Mesendoderm (in vitro differentiated cells): Measurements from ENCODE around the gene MYL1.
A peak's percentile ranks its signal among the peaks of the same experiment; 100 is the strongest.

Experiments used
- DNase-seq: peaks from one replicate; pipeline ENCODE4 v3.0.0; 2013
- H2AK5ac ChIP-seq: 2 replicates; pipeline ENCODE4 v1.6.1; 2013; ENCODE audit warnings: low read length, inconsistent platforms
- H2BK120ac ChIP-seq: 2 replicates; pipeline ENCODE4 v1.6.1; 2013; ENCODE audit warnings: low read depth, mild to moderate bottlenecking, low read length, moderate library complexity, mixed read lengths
- H2BK15ac ChIP-seq: replicated peaks from 2 replicates; pipeline ENCODE4 v1.6.1; 2013; ENCODE audit warnings: low read depth, mild to moderate bottlenecking, moderate library complexity
- H2BK5ac ChIP-seq: 2 replicates; pipeline ENCODE4 v1.6.1; 2013; ENCODE audit warnings: low read length, inconsistent platforms
- H3K18ac ChIP-seq: 2 replicates; pipeline ENCODE4 v1.6.1; 2013; ENCODE audit warnings: mild to moderate bottlenecking, low read length, mixed read lengths
- H3K23ac ChIP-seq: one replicate; pipeline ENCODE4 v1.6.1; 2013; ENCODE audit warnings: low read length
- H3K27ac ChIP-seq: 2 replicates; pipeline ENCODE4 v1.5.1; 2013; ENCODE audit warnings: low read depth, mild to moderate bottlenecking, inconsistent platforms, low read length, moderate library complexity
- H3K27me3 ChIP-seq: 2 replicates; pipeline ENCODE4 v1.6.1; 2013; ENCODE audit warnings: low read length, control low read depth, mild to moderate bottlenecking, inconsistent platforms; ENCODE audit not compliant: insufficient read depth, poor library complexity
- H3K36me3 ChIP-seq: 2 replicates; pipeline ENCODE4 v1.6.1; 2013; ENCODE audit warnings: low read length, inconsistent platforms; ENCODE audit not compliant: control insufficient read depth, insufficient read depth
- H3K4ac ChIP-seq: one replicate; pipeline ENCODE4 v1.6.1; 2013; ENCODE audit warnings: low read depth, mild to moderate bottlenecking, low read length, moderate library complexity
- H3K4me1 ChIP-seq: 2 replicates; pipeline ENCODE4 v1.6.1; 2013; ENCODE audit warnings: low read depth, low read length, inconsistent platforms; ENCODE audit not compliant: control insufficient read depth
- H3K4me2 ChIP-seq: 2 replicates; pipeline ENCODE4 v1.6.1; 2013; ENCODE audit warnings: low read length
- H3K4me3 ChIP-seq: 2 replicates; pipeline ENCODE4 v1.5.1; 2013; ENCODE audit warnings: mild to moderate bottlenecking, low read length
- H3K56ac ChIP-seq: one replicate; pipeline ENCODE4 v1.6.1; 2013; ENCODE audit warnings: low read length
- H3K79me1 ChIP-seq: 2 replicates; pipeline ENCODE4 v1.6.1; 2013; ENCODE audit warnings: low read length, inconsistent platforms
- H3K79me2 ChIP-seq: 2 replicates; pipeline ENCODE4 v1.6.1; 2013; ENCODE audit warnings: mild to moderate bottlenecking, low read length; ENCODE audit not compliant: control insufficient read depth, insufficient read depth
- H3K9ac ChIP-seq: 2 replicates; pipeline ENCODE4 v1.6.1; 2013; ENCODE audit warnings: low read length, inconsistent platforms
- H4K5ac ChIP-seq: one replicate; pipeline ENCODE4 v1.6.1; 2013; ENCODE audit warnings: low read length
- H4K8ac ChIP-seq: one replicate; pipeline ENCODE4 v1.6.1; 2013; ENCODE audit warnings: low read depth, mild to moderate bottlenecking, control low read depth, low read length, moderate library complexity
- WGBS: extraction: QIAGEN DNeasy Blood & Tissue Kit; methylation state at CpG from one replicate; pipeline ENCODE4 v1.1.7; 2013; ENCODE audit warnings: low lambda C conversion rate, missing lambda C conversion rate; ENCODE audit not compliant: insufficient coverage; ENCODE audit errors: extremely low coverage; 5-methylcytosine and 5-hydroxymethylcytosine counted together

Gene MYL1

DNA sequence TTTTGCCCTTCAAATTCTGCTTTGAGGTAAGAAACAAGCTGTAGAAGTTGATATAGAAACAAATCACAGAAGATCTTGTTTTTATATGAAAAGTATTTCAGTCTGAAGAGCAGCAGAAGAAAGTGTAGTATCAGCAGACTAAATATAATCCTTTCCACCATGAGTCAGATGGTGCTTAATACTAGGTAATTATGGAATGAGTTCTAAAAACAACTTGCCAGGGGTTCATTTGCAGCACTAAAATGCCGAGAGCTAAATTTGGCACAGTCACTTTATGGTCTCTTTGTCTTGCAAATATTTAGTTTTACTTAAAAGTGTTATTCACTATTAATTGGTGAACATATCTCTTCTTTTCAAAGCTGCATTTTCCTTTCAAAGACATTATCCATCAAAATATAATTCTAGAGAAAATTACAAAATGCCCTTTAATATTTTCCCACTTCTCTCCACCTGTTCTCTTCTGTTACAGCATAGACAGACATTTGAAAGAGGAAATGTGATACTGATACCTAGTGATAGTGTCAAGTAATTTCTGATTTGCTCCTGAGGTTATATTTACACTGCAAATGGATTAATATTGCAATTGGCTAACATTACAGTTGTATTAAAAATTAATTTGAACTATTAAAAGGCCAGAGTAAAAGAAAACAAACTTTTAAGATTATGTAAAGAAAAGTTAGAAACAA, 5.3 kb downstream of the MYL1 start:
- Histone ChIP-seq H2BK15ac (no peak overlapping the region), H3K79me1 (no peaks in the 10 kb centered on the region), H4K8ac (no peak overlapping the region), H3K23ac (no peak overlapping the region), H3K4ac (no peak overlapping the region), H2BK120ac (no peak overlapping the region), H3K27me3 (no peaks in the 10 kb centered on the region), H2BK5ac (no peak overlapping the region), H3K18ac (no peak overlapping the region), H3K9ac (no peak overlapping the region), H3K36me3 (no peaks in the 10 kb centered on the region), H3K4me3 (no peak overlapping the region), H3K79me2 (no peaks in the 10 kb centered on the region), H3K56ac (no peak overlapping the region), H3K4me1 (no peaks in the 10 kb centered on the region), H2AK5ac (no peak overlapping the region), H3K27ac (no peak overlapping the region), H3K4me2 (no peak overlapping the region), H4K5ac (no peak overlapping the region)
- WGBS: no CpG with 5 or more reads among the region's 1 CpG
- DNase-seq: no peak

DNA sequence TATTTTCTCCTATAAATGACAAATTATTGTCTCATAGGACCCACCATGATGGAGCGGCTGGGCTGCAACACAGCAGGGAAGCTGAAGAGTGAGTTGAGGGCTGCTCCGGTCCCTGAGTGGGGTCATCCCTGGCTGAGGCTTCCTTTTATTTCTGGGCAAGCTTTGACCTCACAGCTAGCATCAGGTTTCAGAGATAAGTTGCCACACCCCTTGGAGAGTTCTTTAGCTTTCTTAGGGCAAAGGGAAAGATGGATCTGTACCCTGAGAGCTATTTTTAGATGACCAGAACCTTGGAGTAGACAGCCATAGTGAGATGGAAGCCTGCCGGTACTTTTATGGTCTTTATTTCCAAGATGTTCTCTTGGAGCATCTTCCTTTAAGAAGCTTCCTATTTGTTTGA, 11.5 kb downstream of the MYL1 start:
- Histone ChIP-seq H3K56ac (no peak overlapping the region), H3K23ac (no peak overlapping the region), H3K36me3 (no peaks in the 10 kb centered on the region), H3K4ac (no peak overlapping the region), H2AK5ac (no peak overlapping the region), H2BK5ac (no peak overlapping the region), H3K79me2 (no peaks in the 10 kb centered on the region), H4K8ac (no peak overlapping the region), H3K79me1 (no peaks in the 10 kb centered on the region), H3K27me3 (no peaks in the 10 kb centered on the region), H2BK15ac (no peak overlapping the region), H3K4me1 (no peaks in the 10 kb centered on the region), H3K27ac (no peak overlapping the region), H4K5ac (no peak overlapping the region), H3K18ac (no peak overlapping the region), H3K9ac (no peak overlapping the region), H2BK120ac (no peak overlapping the region), H3K4me2 (no peak overlapping the region), H3K4me3 (no peak overlapping the region)
- no peak for DNase-seq
- no CpG with 5 or more reads among the region's 3 CpGs for WGBS

DNA sequence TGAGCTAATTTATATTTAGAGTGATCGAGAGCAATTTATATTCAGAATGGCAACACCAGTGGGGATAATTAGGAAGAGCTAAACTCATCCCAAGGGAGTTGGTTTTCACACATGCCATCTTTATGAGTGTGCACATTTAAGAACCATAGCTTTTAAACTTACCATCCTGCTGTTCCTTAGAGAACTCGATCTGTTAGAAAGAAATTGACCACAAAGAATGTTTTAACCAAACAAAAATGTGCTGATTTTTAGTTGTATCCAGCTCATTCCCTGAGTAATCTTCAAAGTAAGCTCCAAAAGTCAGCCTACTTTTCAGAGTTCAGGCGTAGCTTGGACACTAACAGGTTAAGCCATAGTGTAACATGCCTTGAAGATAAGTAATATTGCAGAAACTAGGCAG, 12.6 kb downstream of the MYL1 start:
- Histone ChIP-seq H3K4me1 (no peaks in the 10 kb centered on the region), H4K8ac (no peak overlapping the region), H3K9ac (no peak overlapping the region), H4K5ac (no peak overlapping the region), H3K23ac (no peak overlapping the region), H3K79me1 (no peaks in the 10 kb centered on the region), H3K56ac (no peak overlapping the region), H2BK15ac (no peak overlapping the region), H3K4ac (no peak overlapping the region), H3K79me2 (no peaks in the 10 kb centered on the region), H3K27ac (no peak overlapping the region), H3K4me2 (no peak overlapping the region), H3K18ac (no peak overlapping the region), H2BK5ac (no peak overlapping the region), H3K27me3 (no peaks in the 10 kb centered on the region), H3K4me3 (no peak overlapping the region), H2AK5ac (no peak overlapping the region), H3K36me3 (no peaks in the 10 kb centered on the region), H2BK120ac (no peak overlapping the region)
- no CpG with 5 or more reads among the region's 3 CpGs for WGBS
- DNase-seq: no peak

DNA sequence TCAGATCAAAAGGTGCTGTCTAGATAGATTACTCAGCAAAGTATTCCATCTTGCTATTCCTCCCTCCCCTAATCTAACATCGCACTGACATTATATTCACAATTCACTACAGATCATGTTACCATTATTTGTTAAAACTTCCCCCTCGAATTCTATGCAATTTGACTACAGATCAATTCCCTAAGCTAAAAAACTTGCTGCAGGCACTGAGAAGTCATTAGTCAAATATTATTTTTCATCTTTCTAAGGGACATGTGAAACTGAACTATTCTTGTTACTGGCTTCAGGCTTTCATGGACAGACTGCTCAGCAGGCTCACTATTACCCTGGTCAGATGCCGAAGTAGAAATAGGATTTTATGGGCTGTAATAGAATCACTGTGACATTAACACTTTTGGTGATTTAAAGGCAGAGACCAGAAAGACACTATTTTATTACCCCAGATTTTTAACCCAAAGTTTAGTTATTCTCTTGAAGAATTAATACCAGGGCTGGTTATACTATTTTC, 15.1 kb downstream of the MYL1 start:
- no CpG with 5 or more reads among the region's 3 CpGs for WGBS
- Histone ChIP-seq H3K9ac (no peak overlapping the region), H3K56ac (no peak overlapping the region)

DNA sequence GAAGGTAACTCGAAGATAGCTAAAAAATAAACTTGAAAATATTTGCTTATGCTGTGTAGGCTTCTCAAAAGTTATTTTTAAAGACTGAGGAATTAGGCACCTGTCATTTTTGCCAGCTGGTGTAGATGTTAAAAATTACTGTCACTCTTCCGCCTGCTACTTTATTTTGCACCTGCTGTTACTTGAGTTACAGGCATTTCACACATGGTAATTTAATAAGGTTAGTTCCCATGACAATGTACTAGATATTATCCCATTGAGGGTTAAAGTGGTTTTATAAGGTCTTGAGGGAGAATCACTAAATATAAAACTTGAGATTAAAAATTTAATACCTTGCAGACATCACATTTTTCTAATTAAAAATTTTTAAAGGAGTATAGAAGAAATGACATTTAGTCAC, 26.6 kb downstream of the MYL1 start:
- H2BK15ac ChIP-seq: no peak overlapping the region
- WGBS: no CpG with 5 or more reads among the region's 2 CpGs
- no peaks in the 10 kb centered on the region for H3K79me2 ChIP-seq
- no peak for DNase-seq
- H3K27ac ChIP-seq: no peak overlapping the region
- no peak overlapping the region for H4K5ac ChIP-seq
- no peak overlapping the region for H3K23ac ChIP-seq
- no peaks in the 10 kb centered on the region for H3K4me1 ChIP-seq
- no peaks in the 10 kb centered on the region for H3K27me3 ChIP-seq
- H3K4ac ChIP-seq: no peak overlapping the region
- H2AK5ac ChIP-seq: no peak overlapping the region
- H3K79me1 ChIP-seq: no peaks in the 10 kb centered on the region
- no peak overlapping the region for H3K9ac ChIP-seq
- no peak overlapping the region for H3K4me2 ChIP-seq
- H3K36me3 ChIP-seq: no peaks in the 10 kb centered on the region
- H4K8ac ChIP-seq: no peak overlapping the region
- H3K56ac ChIP-seq: no peak overlapping the region
- H3K4me3 ChIP-seq: no peak overlapping the region
- no peak overlapping the region for H3K18ac ChIP-seq
- H2BK120ac ChIP-seq: no peak overlapping the region
- H2BK5ac ChIP-seq: no peak overlapping the region

More for the DNA sequence above, 15.1 kb downstream of the MYL1 start:
- Histone ChIP-seq H4K5ac (no peak overlapping the region), H3K79me2 (no peaks in the 10 kb centered on the region), H3K4me1 (no peaks in the 10 kb centered on the region), H3K79me1 (no peaks in the 10 kb centered on the region), H3K27ac (no peak overlapping the region), H2BK120ac (no peak overlapping the region), H3K36me3 (no peaks in the 10 kb centered on the region), H3K23ac (no peak overlapping the region), H3K4me3 (no peak overlapping the region), H4K8ac (no peak overlapping the region), H3K4ac (no peak overlapping the region), H3K18ac (no peak overlapping the region), H3K27me3 (no peaks in the 10 kb centered on the region), H3K4me2 (no peak overlapping the region), H2BK5ac (no peak overlapping the region), H2BK15ac (no peak overlapping the region), H2AK5ac (no peak overlapping the region)
- no peak for DNase-seq

DNA sequence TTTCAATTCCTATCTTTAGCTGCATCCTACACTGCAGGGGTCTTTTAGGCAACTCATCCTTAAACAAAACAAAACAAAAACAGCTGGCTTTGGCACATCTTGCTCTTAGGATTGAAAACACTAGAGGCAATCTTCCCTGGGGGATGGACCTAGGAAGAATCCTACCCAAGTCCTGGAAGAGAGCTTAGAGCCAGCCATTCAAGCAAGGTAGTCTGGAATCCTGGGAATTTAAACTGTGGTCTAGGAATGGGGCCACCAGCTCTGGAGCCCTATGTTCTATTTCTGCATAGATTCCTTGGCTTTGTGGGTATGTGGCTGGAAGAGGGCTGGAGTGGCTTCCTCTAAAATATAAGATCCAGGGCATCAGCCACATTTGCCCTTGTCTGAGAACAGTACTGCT, 27.7 kb downstream of the MYL1 start:
- Histone ChIP-seq H2BK15ac (no peak overlapping the region), H3K79me1 (no peaks in the 10 kb centered on the region), H3K27me3 (no peaks in the 10 kb centered on the region), H4K5ac (no peak overlapping the region), H2BK5ac (no peak overlapping the region), H4K8ac (no peak overlapping the region), H3K56ac (no peak overlapping the region), H3K27ac (no peak overlapping the region), H3K4ac (no peak overlapping the region), H3K9ac (no peak overlapping the region), H3K79me2 (no peaks in the 10 kb centered on the region), H3K23ac (no peak overlapping the region), H2AK5ac (no peak overlapping the region), H2BK120ac (no peak overlapping the region), H3K4me3 (no peak overlapping the region), H3K18ac (no peak overlapping the region), H3K36me3 (no peaks in the 10 kb centered on the region), H3K4me2 (no peak overlapping the region), H3K4me1 (no peaks in the 10 kb centered on the region)
- peak; percentile 63 for DNase-seq
